Keratinocyte (primary cell): ENCODE measurements around the gene GAP43. TPM values are rescaled to one million over a fixed set of nuclear protein-coding genes. Genes with fewer than 3 reads are reported as not detected.

ENCODE experiments used
- DNase-seq: peaks from one replicate; pipeline ENCODE4 v3.0.0-alpha.2; 2011; ENCODE audit warnings: low read depth, missing footprints, low spot score
- FAIRE-seq: peaks from 2 replicates; lab custom pipeline; 2011; peaks lifted over from hg19 to GRCh38; lab: Jason Lieb, UNC
- H2AFZ ChIP-seq: 2 replicates; pipeline ENCODE4 v1.6.0; 2012; ENCODE audit warnings: low read length, control low read depth, inconsistent platforms; ENCODE audit not compliant: control insufficient read depth
- H3K27ac ChIP-seq: 2 replicates; pipeline ENCODE4 v1.5.1; 2011; ENCODE audit warnings: low read length; ENCODE audit not compliant: control insufficient read depth, insufficient read depth
- H3K27me3 ChIP-seq: 3 replicates; pipeline ENCODE4 v1.6.0; 2011; ENCODE audit warnings: low read length; ENCODE audit not compliant: control insufficient read depth, insufficient read depth; ENCODE audit errors: extremely low read depth
- H3K36me3 ChIP-seq, 2 experiments: 2 replicates in 1 of 2; 3 replicates in 1 of 2; pipeline ENCODE4 v1.5.1; 2011; ENCODE audit warnings: low read length in 2 of 2, mild to moderate bottlenecking in 1 of 2; ENCODE audit not compliant: control insufficient read depth in 2 of 2, insufficient read depth in 2 of 2; ENCODE audit errors: extremely low read depth in 1 of 2
- H3K4me1 ChIP-seq: 3 replicates; pipeline ENCODE4 v1.5.1; 2011; ENCODE audit warnings: low read length; ENCODE audit not compliant: control insufficient read depth, insufficient read depth; ENCODE audit errors: extremely low read depth
- H3K4me2 ChIP-seq: 3 replicates; pipeline ENCODE4 v1.6.0; 2011; ENCODE audit warnings: low read depth, low read length; ENCODE audit not compliant: control insufficient read depth, insufficient read depth; ENCODE audit errors: extremely low read depth
- H3K4me3 ChIP-seq, 3 experiments: fragments of 200-600 bp in 1 of 3; sonication (generic) in 1 of 3; 2 replicates in 2 of 3; 3 replicates in 1 of 3; pipeline ENCODE4 v1.5.1; 2011 to 2016; ENCODE audit warnings: low read length in 3 of 3, mild to moderate bottlenecking in 3 of 3, control low read depth in 2 of 3, inconsistent platforms in 1 of 3, low read depth in 1 of 3, mixed read lengths in 1 of 3, mixed run types in 1 of 3, moderate library complexity in 1 of 3; ENCODE audit not compliant: control insufficient read depth in 2 of 3, insufficient read depth in 2 of 3; ENCODE audit errors: extremely low read depth in 1 of 3
- H3K79me2 ChIP-seq: 2 replicates; pipeline ENCODE4 v1.6.0; 2012; ENCODE audit warnings: low read length; ENCODE audit not compliant: control insufficient read depth, insufficient read depth
- H3K9ac ChIP-seq: 3 replicates; pipeline ENCODE4 v1.6.0; 2011; ENCODE audit warnings: low read length; ENCODE audit not compliant: control insufficient read depth, insufficient read depth; ENCODE audit errors: extremely low read depth
- H3K9me1 ChIP-seq: 3 replicates; pipeline ENCODE4 v1.6.0; 2011; ENCODE audit warnings: low read length; ENCODE audit not compliant: control insufficient read depth, insufficient read depth; ENCODE audit errors: extremely low read depth
- H3K9me3 ChIP-seq: 2 replicates; pipeline ENCODE4 v1.5.1; 2012; ENCODE audit warnings: low read depth, low read length; ENCODE audit not compliant: control insufficient read depth
- H4K20me1 ChIP-seq: 3 replicates; pipeline ENCODE4 v1.6.0; 2011; ENCODE audit warnings: low read length; ENCODE audit not compliant: control insufficient read depth, insufficient read depth; ENCODE audit errors: extremely low read depth
- EZH2 ChIP-seq: IDR thresholded peaks from one replicate; pipeline ENCODE4 v1.6.1; 2012; ENCODE audit warnings: inconsistent platforms, mild to moderate bottlenecking, low read length, moderate library complexity
- dilution Hi-C: fragments of 300-500 bp; cut with MboI; formaldehyde crosslinking; loops from one replicate; pipeline ENCODE4 v1.7.0; 2020; ENCODE audit warnings: low sequenced_read_pairs; ENCODE audit not compliant: extremely low pct_ligation_motif_present
- polyA plus RNA-seq, 5 experiments: library from polyadenylated mRNA; depleted of rRNA in 3 of 5; stranded (reverse) in 3 of 5; stranded (forward) in 1 of 5; unstranded in 1 of 5; fragments of >200 nt; gene quantifications; 1 replicate in 1 of 5; 2 replicates in 3 of 5; 3 replicates in 1 of 5; pipeline versions ENCODE4 v1.2.1 to v1.2.3, GENCODE V29; 2011 to 2012; ENCODE audit warnings: missing spikeins in 2 of 5, low read depth in 1 of 5, low replicate concordance in 1 of 5
- TF ChIP-seq, protein P1 (sequence below), 3 experiments: IDR thresholded peaks in 1 of 3; conservative IDR thresholded peaks in 1 of 3; optimal IDR thresholded peaks in 1 of 3; 2 replicates in 2 of 3; 3 replicates in 1 of 3; pipeline versions ENCODE3 to v1.5.1; 2011; ENCODE audit warnings: low read length in 3 of 3, mild to moderate bottlenecking in 3 of 3, moderate library complexity in 2 of 3, control low read depth in 1 of 3, inconsistent platforms in 1 of 3; ENCODE audit not compliant: insufficient read depth in 2 of 3; ENCODE audit errors: extremely low read depth in 1 of 3

GAP43 gene
- polyA plus RNA-seq, 1 donor (not counting 4 experiments of a cell fraction or from before 2014, with no cell fraction given) = not detected

DNA sequence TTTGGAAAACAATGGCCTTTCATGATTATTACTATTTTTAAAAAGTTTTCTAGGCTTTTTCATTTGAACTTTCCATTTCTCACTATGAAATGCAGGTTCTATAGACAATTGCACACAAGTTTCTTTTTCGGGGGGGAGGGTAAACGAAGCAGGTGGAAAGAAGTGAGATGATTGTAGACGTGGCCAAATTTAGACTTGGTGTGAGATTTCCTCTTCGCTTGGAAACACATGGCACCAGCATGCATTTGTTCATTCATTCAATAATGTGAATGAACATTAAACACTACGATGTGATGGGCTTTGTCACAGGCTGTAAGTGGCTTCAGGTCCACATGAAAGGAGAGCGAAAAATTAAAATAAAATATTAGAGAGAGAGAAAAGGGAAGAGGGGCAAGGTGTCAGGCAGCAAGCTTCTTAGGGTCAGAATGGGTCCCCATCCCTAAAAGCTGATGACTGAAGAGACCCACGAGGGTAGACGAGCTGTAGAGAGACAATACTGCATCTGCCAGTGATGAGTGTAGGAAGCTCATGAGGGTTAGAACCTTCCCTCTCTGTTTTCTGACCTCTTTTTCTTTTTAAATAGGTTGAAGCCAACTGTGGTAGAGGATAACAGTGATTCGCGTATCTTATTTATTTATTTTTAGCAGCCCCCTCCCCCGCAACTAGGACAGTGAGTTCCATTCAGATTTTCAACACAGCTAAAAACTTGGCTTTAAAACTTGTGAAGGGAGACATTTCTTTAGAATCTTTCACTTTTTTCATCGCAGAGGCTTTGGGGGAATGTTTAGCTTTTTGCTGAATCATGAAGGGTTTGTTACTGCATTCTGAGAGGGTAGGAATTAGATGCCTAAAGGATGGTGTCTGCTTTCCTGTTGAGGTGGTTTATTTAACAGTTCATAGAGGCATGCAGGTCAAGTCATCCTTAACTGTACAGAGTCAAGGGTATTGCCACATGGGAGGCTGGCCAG is 36.2 kb downstream of the GAP43 start:
- Histone ChIP-seq H2AFZ (no peak overlapping the region), H4K20me1 (no peaks in the 10 kb centered on the region), H3K36me3 (no peaks in the 10 kb centered on the region), H3K9me1 (no peaks in the 10 kb centered on the region), H3K4me1 (peaks cover 7% of the 10 kb centered on the region), H3K79me2 (no peaks in the 10 kb centered on the region), H3K27me3 (no peaks in the 10 kb centered on the region), H3K4me3 (peak overlapping the region in 1 of 3 experiments; percentile 74), H3K4me2 (peak overlapping the region; percentile 91), H3K9me3 (no peaks in the 10 kb centered on the region), H3K9ac (no peak overlapping the region), H3K27ac (no peak overlapping the region)
- no peak for DNase-seq
- dilution Hi-C loops = no loop called here
- TF ChIP-seq EZH2 = no peak
- TF ChIP-seq, protein P1, sequence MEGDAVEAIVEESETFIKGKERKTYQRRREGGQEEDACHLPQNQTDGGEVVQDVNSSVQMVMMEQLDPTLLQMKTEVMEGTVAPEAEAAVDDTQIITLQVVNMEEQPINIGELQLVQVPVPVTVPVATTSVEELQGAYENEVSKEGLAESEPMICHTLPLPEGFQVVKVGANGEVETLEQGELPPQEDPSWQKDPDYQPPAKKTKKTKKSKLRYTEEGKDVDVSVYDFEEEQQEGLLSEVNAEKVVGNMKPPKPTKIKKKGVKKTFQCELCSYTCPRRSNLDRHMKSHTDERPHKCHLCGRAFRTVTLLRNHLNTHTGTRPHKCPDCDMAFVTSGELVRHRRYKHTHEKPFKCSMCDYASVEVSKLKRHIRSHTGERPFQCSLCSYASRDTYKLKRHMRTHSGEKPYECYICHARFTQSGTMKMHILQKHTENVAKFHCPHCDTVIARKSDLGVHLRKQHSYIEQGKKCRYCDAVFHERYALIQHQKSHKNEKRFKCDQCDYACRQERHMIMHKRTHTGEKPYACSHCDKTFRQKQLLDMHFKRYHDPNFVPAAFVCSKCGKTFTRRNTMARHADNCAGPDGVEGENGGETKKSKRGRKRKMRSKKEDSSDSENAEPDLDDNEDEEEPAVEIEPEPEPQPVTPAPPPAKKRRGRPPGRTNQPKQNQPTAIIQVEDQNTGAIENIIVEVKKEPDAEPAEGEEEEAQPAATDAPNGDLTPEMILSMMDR (optimal IDR thresholded peaks at IDR 0.05 in 1 of 3, IDR thresholded peaks at IDR 0.05 in 1 of 3, conservative IDR thresholded peaks at IDR 0.05 in 1 of 3; ENCODE audit: extremely low read depth in 1 of 3, insufficient read depth in 2 of 3, low read length in 3 of 3) = no peak
- FAIRE-seq = no peak

- H3K27me3 ChIP-seq = no peaks in the 10 kb centered on the region
- FAIRE-seq = no peak
- no peaks in the 10 kb centered on the region for H4K20me1 ChIP-seq
- H3K79me2 ChIP-seq = no peaks in the 10 kb centered on the region
- H3K9ac ChIP-seq = no peak overlapping the region
- TF ChIP-seq, protein P1 (optimal IDR thresholded peaks at IDR 0.05 in 1 of 3, IDR thresholded peaks at IDR 0.05 in 1 of 3, conservative IDR thresholded peaks at IDR 0.05 in 1 of 3; ENCODE audit: extremely low read depth in 1 of 3, insufficient read depth in 2 of 3, low read length in 3 of 3) = no peak
- TF ChIP-seq EZH2 = no peak
- DNase-seq = no peak
- H3K9me3 ChIP-seq = no peaks in the 10 kb centered on the region
- H3K9me1 ChIP-seq = no peaks in the 10 kb centered on the region
- H3K4me1 ChIP-seq = peaks cover 7% of the 10 kb centered on the region
- H3K36me3 ChIP-seq = no peaks in the 10 kb centered on the region
- dilution Hi-C loops = no loop called here
- no peak overlapping the region for H3K4me3 ChIP-seq
- no peak overlapping the region for H3K27ac ChIP-seq
- H3K4me2 ChIP-seq = no peak overlapping the region
- H2AFZ ChIP-seq = no peak overlapping the region
These were observed 37.5 kb downstream of the GAP43 start for GRCh38 chr3:115660646-115661337.
